SW 1271 (cell line): Measurements from ENCODE around the gene GBP1.

ENCODE experiments used
- DNase-seq, 2 experiments: peaks; one replicate each; lab custom pipeline; 2025; lab: John Stamatoyannopoulos, UW

GBP1 gene

DNA sequence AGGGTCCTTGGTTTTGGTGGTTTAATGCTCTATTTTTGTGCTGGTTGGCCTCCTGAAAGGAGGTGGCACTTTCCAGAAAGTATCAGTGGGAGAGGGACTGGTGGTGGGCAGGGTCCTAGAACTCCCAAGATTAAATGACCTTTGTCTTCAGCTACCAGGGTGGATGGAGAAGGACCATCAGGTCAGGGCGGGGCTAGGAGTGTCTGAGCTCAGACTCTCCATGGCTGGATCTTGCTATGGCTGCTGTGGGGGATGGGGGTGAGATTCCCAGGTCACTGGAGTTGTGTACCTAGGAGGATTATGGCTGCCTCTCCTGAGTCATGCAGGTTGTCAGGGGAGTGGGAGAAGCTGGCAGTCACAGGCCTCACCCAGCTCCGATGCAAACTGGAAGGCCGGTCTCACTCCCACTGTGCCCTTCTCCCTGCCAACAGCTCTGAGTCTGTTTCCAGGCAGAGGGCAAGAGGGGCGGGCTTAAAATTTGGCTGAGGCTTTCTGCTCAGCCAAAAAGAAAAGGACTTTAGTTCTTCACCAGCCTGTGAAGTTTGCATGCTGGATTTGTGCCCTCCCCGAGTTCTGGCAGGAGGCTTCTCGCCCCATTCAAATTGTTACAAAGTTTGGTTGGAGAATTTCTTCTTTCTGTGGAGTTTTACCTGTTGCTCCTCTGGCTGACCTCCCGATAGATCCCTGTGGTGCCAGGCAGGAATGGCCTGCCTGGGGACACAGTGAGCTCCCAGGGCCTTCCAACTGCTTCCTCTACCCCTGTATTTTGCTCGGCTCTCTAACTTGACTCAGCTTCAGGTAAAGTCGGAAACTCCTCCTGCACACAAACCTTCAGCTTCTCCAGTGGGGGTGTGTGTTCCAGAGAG lies 59.5 kb downstream of the GBP1 start:
- DNase-seq, result no peak
